Osteoblast (primary cell): ENCODE data around the gene LLGL2. TPM values are rescaled to one million over a fixed set of nuclear protein-coding genes. Genes with fewer than 3 reads are reported as not detected.

Experiments
- DNase-seq: peaks from one replicate; pipeline ENCODE4 v3.0.0; 2011; ENCODE audit warnings: low spot score, mixed read lengths; ENCODE audit not compliant: insufficient read length; ENCODE audit errors: missing footprints
- H2AFZ ChIP-seq: 2 replicates; pipeline ENCODE4 v1.6.0; 2011; ENCODE audit warnings: mild to moderate bottlenecking, low read length
- H3K27ac ChIP-seq: 2 replicates; pipeline ENCODE4 v1.5.1; 2011; ENCODE audit warnings: mild to moderate bottlenecking, low read depth, low read length, moderate library complexity
- H3K27me3 ChIP-seq: 2 replicates; pipeline ENCODE4 v1.6.0; 2012; ENCODE audit warnings: mild to moderate bottlenecking, control low read depth, inconsistent platforms, low read length, moderate library complexity; ENCODE audit not compliant: insufficient read depth
- H3K36me3 ChIP-seq: 2 replicates; pipeline ENCODE4 v1.5.1; 2011; ENCODE audit warnings: mild to moderate bottlenecking, low read length, control low read depth, moderate library complexity; ENCODE audit not compliant: insufficient read depth
- H3K4me1 ChIP-seq: 2 replicates; pipeline ENCODE4 v1.5.1; 2011; ENCODE audit warnings: mild to moderate bottlenecking, low read length, control low read depth, moderate library complexity; ENCODE audit not compliant: insufficient read depth
- H3K4me2 ChIP-seq: 2 replicates; pipeline ENCODE4 v1.6.0; 2011; ENCODE audit warnings: mild to moderate bottlenecking, low read length; ENCODE audit not compliant: insufficient read depth
- H3K4me3 ChIP-seq: fragments of 200-600 bp; sonication (generic); 3 replicates; pipeline ENCODE4 v1.5.1; 2012; ENCODE audit warnings: mild to moderate bottlenecking, low read length, inconsistent platforms; ENCODE audit not compliant: insufficient read depth
- H3K79me2 ChIP-seq: 2 replicates; pipeline ENCODE4 v1.6.0; 2012; ENCODE audit warnings: mild to moderate bottlenecking, low read length, control low read depth, inconsistent platforms; ENCODE audit not compliant: insufficient read depth
- H3K9me3 ChIP-seq: 2 replicates; pipeline ENCODE4 v1.5.1; 2011; ENCODE audit warnings: low read depth, low read length, control low read depth
- H4K20me1 ChIP-seq: 2 replicates; pipeline ENCODE4 v1.6.0; 2012; ENCODE audit warnings: mild to moderate bottlenecking, low read length, control low read depth; ENCODE audit not compliant: insufficient read depth
- CTCF ChIP-seq: IDR thresholded peaks from 2 replicates; pipeline ENCODE4 v1.5.1; 2011; ENCODE audit warnings: mild to moderate bottlenecking, low read depth, low read length, moderate library complexity; ENCODE audit errors: extremely low read depth
- total RNA-seq: library from RNA; depleted of rRNA; stranded (reverse); fragments of >200 nt; gene quantifications from 2 replicates; pipeline ENCODE4 v1.2.3, GENCODE V29; 2012

Gene LLGL2
- total RNA-seq, 1 donor: 0.36 TPM

GRCh38 chr17:75614556-75615270 lies 89.2 kb downstream of the LLGL2 start:
- H3K4me3 ChIP-seq: no peak overlapping the region
- H4K20me1 ChIP-seq: no peaks in the 10 kb centered on the region
- no peaks in the 10 kb centered on the region for H3K4me1 ChIP-seq
- H2AFZ ChIP-seq: no peak overlapping the region
- no peaks in the 10 kb centered on the region for H3K79me2 ChIP-seq
- no peaks in the 10 kb centered on the region for H3K36me3 ChIP-seq
- H3K27ac ChIP-seq: no peak overlapping the region
- TF ChIP-seq CTCF: no peak
- no peak for DNase-seq
- no peak overlapping the region for H3K4me2 ChIP-seq
- no peaks in the 10 kb centered on the region for H3K9me3 ChIP-seq
- no peaks in the 10 kb centered on the region for H3K27me3 ChIP-seq

GRCh38 chr17:75615301-75615700 lies 89.8 kb downstream of the LLGL2 start:
- Histone ChIP-seq H3K9me3 (no peaks in the 10 kb centered on the region), H3K4me3 (no peak overlapping the region), H3K79me2 (no peaks in the 10 kb centered on the region), H2AFZ (no peak overlapping the region), H3K27me3 (no peaks in the 10 kb centered on the region), H3K4me2 (no peak overlapping the region), H3K4me1 (no peaks in the 10 kb centered on the region), H4K20me1 (no peaks in the 10 kb centered on the region), H3K36me3 (no peaks in the 10 kb centered on the region), H3K27ac (no peak overlapping the region)
- TF ChIP-seq CTCF: no peak
- no peak for DNase-seq

- no peaks in the 10 kb centered on the region for H4K20me1 ChIP-seq
- no peak for TF ChIP-seq CTCF
- no peaks in the 10 kb centered on the region for H3K79me2 ChIP-seq
- no peak overlapping the region for H3K27ac ChIP-seq
- no peak overlapping the region for H3K4me2 ChIP-seq
- no peak overlapping the region for H3K4me3 ChIP-seq
- H2AFZ ChIP-seq: no peak overlapping the region
- no peak for DNase-seq
- no peaks in the 10 kb centered on the region for H3K36me3 ChIP-seq
- H3K4me1 ChIP-seq: no peaks in the 10 kb centered on the region
- H3K27me3 ChIP-seq: no peaks in the 10 kb centered on the region
- no peaks in the 10 kb centered on the region for H3K9me3 ChIP-seq
These were observed 91.1 kb downstream of the LLGL2 start for GRCh38 chr17:75616521-75617122.

GRCh38 chr17:75617218-75617617 lies 91.7 kb downstream of the LLGL2 start:
- no peak for TF ChIP-seq CTCF
- no peak overlapping the region for H3K27ac ChIP-seq
- DNase-seq: no peak
- no peaks in the 10 kb centered on the region for H4K20me1 ChIP-seq
- H3K4me3 ChIP-seq: no peak overlapping the region
- H3K4me2 ChIP-seq: no peak overlapping the region
- no peaks in the 10 kb centered on the region for H3K36me3 ChIP-seq
- H2AFZ ChIP-seq: no peak overlapping the region
- no peaks in the 10 kb centered on the region for H3K4me1 ChIP-seq
- no peaks in the 10 kb centered on the region for H3K79me2 ChIP-seq
- H3K27me3 ChIP-seq: no peaks in the 10 kb centered on the region
- no peaks in the 10 kb centered on the region for H3K9me3 ChIP-seq
